ENCODE measurements around the gene CSMD2.

Gene CSMD2

GRCh38 chr1:33826711-33827110 is 338.3 kb downstream of the CSMD2 start:
- TF ChIP-seq EZH2phosphoT487 (conservative IDR thresholded peaks at IDR 0.05; ENCODE audit: low read length), result no peak
- TF ChIP-seq, protein P1, sequence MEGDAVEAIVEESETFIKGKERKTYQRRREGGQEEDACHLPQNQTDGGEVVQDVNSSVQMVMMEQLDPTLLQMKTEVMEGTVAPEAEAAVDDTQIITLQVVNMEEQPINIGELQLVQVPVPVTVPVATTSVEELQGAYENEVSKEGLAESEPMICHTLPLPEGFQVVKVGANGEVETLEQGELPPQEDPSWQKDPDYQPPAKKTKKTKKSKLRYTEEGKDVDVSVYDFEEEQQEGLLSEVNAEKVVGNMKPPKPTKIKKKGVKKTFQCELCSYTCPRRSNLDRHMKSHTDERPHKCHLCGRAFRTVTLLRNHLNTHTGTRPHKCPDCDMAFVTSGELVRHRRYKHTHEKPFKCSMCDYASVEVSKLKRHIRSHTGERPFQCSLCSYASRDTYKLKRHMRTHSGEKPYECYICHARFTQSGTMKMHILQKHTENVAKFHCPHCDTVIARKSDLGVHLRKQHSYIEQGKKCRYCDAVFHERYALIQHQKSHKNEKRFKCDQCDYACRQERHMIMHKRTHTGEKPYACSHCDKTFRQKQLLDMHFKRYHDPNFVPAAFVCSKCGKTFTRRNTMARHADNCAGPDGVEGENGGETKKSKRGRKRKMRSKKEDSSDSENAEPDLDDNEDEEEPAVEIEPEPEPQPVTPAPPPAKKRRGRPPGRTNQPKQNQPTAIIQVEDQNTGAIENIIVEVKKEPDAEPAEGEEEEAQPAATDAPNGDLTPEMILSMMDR (IDR thresholded peaks at IDR 0.05; ENCODE audit: insufficient read depth, low read length, poor library complexity, severe bottlenecking), result no peak
- Histone ChIP-seq H3K4me2 (ENCODE audit: low read depth, low read length, poor library complexity, severe bottlenecking) (no peak overlapping the region), H3K27me3 (ENCODE audit: low read length) (no peaks in the 10 kb centered on the region), H3K9me2 (replicated peaks; ENCODE audit: insufficient read depth, low read length) (no peaks in the 10 kb centered on the region), H3K36me3 (ENCODE audit: low read length) (no peaks in the 10 kb centered on the region), H3K9ac (ENCODE audit: low read length) (no peak overlapping the region), H2AFZ (ENCODE audit: low read depth, low read length, severe bottlenecking) (no peak overlapping the region), H4K20me1 (ENCODE audit: low read depth, low read length) (no peaks in the 10 kb centered on the region), H3K27ac (ENCODE audit: low read depth, low read length) (no peak overlapping the region), H3F3A (ENCODE audit: insufficient read depth) (no peaks in the 10 kb centered on the region), H3K9me3 (ENCODE audit: insufficient read depth, low read length) (no peaks in the 10 kb centered on the region; the same call in 1 of the 2 replicates), H3K79me2 (ENCODE audit: insufficient read depth, low read length) (no peaks in the 10 kb centered on the region), H3K4me3 (ENCODE audit: insufficient read depth, low read length, poor library complexity, severe bottlenecking) (no peak overlapping the region)

- Histone ChIP-seq H3K27me3 (ENCODE audit: low read length) (no peaks in the 10 kb centered on the region), H3K9me3 (ENCODE audit: insufficient read depth, low read length) (no peaks in the 10 kb centered on the region; the same call in 1 of the 2 replicates), H3K27ac (ENCODE audit: low read depth, low read length) (no peak overlapping the region), H3K36me3 (ENCODE audit: low read length) (no peaks in the 10 kb centered on the region), H3K9me2 (replicated peaks; ENCODE audit: insufficient read depth, low read length) (no peaks in the 10 kb centered on the region), H3K4me3 (ENCODE audit: insufficient read depth, low read length, poor library complexity, severe bottlenecking) (no peak overlapping the region), H4K20me1 (ENCODE audit: low read depth, low read length) (no peaks in the 10 kb centered on the region), H3F3A (ENCODE audit: insufficient read depth) (no peaks in the 10 kb centered on the region), H3K4me2 (ENCODE audit: low read depth, low read length, poor library complexity, severe bottlenecking) (no peak overlapping the region), H3K79me2 (ENCODE audit: insufficient read depth, low read length) (no peaks in the 10 kb centered on the region), H2AFZ (ENCODE audit: low read depth, low read length, severe bottlenecking) (no peak overlapping the region), H3K9ac (ENCODE audit: low read length) (no peak overlapping the region)
- no peak for TF ChIP-seq EZH2phosphoT487 (conservative IDR thresholded peaks at IDR 0.05; ENCODE audit: low read length)
- TF ChIP-seq, protein P1 (IDR thresholded peaks at IDR 0.05; ENCODE audit: insufficient read depth, low read length, poor library complexity, severe bottlenecking), result no peak
Measured at GRCh38 chr1:33826311-33826710, 338.7 kb downstream of the CSMD2 start.

GRCh38 chr1:33825506-33825905 is 339.5 kb downstream of the CSMD2 start:
- H3K9ac ChIP-seq (ENCODE audit: low read length), result no peak overlapping the region
- no peak overlapping the region for H3K4me3 ChIP-seq (ENCODE audit: insufficient read depth, low read length, poor library complexity, severe bottlenecking)

More at GRCh38 chr1:33825506-33825905, 339.5 kb downstream of the CSMD2 start:
- H3K9me3 ChIP-seq (ENCODE audit: insufficient read depth, low read length), result no peaks in the 10 kb centered on the region; the same call in 1 of the 2 replicates
- H3K27ac ChIP-seq (ENCODE audit: low read depth, low read length), result no peak overlapping the region
- no peaks in the 10 kb centered on the region for H3K27me3 ChIP-seq (ENCODE audit: low read length)
- no peaks in the 10 kb centered on the region for H3K79me2 ChIP-seq (ENCODE audit: insufficient read depth, low read length)
- no peak for TF ChIP-seq EZH2phosphoT487 (conservative IDR thresholded peaks at IDR 0.05; ENCODE audit: low read length)
- TF ChIP-seq, protein P1 (IDR thresholded peaks at IDR 0.05; ENCODE audit: insufficient read depth, low read length, poor library complexity, severe bottlenecking), result no peak
- no peaks in the 10 kb centered on the region for H4K20me1 ChIP-seq (ENCODE audit: low read depth, low read length)
- no peaks in the 10 kb centered on the region for H3K36me3 ChIP-seq (ENCODE audit: low read length)
- H3K9me2 ChIP-seq (replicated peaks; ENCODE audit: insufficient read depth, low read length), result no peaks in the 10 kb centered on the region
- no peak overlapping the region for H3K4me2 ChIP-seq (ENCODE audit: low read depth, low read length, poor library complexity, severe bottlenecking)
- H2AFZ ChIP-seq (ENCODE audit: low read depth, low read length, severe bottlenecking), result no peak overlapping the region
- no peaks in the 10 kb centered on the region for H3F3A ChIP-seq (ENCODE audit: insufficient read depth)
